PFSK-1 (cell line): ENCODE data around the gene CTSL.

Source experiments
- FOXP2 ChIP-seq: optimal IDR thresholded peaks from 2 replicates; pipeline ENCODE3; 2011; ENCODE audit warnings: borderline replicate concordance, control low read depth, inconsistent platforms; ENCODE audit not compliant: insufficient read depth; ENCODE audit errors: extremely low read length, extremely low read depth
- POLR2AphosphoS5 ChIP-seq: IDR thresholded peaks from 2 replicates; pipeline ENCODE4 v1.6.1; 2012; ENCODE audit warnings: low read depth, mild to moderate bottlenecking, control low read depth, low read length, moderate library complexity
- REST ChIP-seq, 2 experiments: IDR thresholded peaks; 2 replicates each; pipeline versions ENCODE4 v1.6.1 to v1.8.0; 2011 to 2012; ENCODE audit warnings: low read depth in 2 of 2, low read length in 2 of 2, control low read depth in 1 of 2, inconsistent platforms in 1 of 2, mild to moderate bottlenecking in 1 of 2, moderate library complexity in 1 of 2; ENCODE audit not compliant: insufficient read depth in 1 of 2
- SIN3A ChIP-seq: IDR thresholded peaks from 2 replicates; pipeline ENCODE4 v1.6.1; 2012; ENCODE audit warnings: mild to moderate bottlenecking, low read length, moderate library complexity, borderline replicate concordance; ENCODE audit not compliant: insufficient read depth
- TAF1 ChIP-seq: IDR thresholded peaks from 2 replicates; pipeline ENCODE4 v1.6.1; 2012; ENCODE audit warnings: low read length, control low read depth, borderline replicate concordance; ENCODE audit not compliant: insufficient read depth

Gene CTSL

DNA sequence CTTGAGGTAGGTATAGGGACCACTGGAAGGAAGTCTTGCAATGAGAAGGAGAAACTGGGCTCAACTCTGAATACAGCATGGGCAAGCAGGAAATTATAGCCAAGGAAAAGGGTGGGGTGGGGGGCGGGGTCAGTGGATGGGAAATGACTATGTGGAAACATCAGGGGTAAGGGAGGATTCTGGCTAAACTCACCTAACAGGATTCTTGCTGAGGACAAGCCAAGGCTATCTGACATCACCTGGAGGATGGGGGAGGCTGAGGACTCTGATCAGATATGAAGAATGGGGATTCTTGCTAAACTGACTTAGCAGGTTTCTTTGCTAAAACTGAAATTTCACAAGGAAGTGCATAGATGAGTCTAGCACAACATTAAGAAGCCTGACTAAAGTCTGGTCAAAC, 40.8 kb downstream of the CTSL start:
- TF ChIP-seq REST (IDR thresholded peaks at IDR 0.05; ENCODE audit: insufficient read depth in 1 of 2, low read depth in 2 of 2, low read length in 2 of 2), result no peak
- TF ChIP-seq POLR2AphosphoS5, result no peak
- no peak for TF ChIP-seq SIN3A
- no peak for TF ChIP-seq FOXP2
- TF ChIP-seq TAF1, result no peak

- no peak for TF ChIP-seq TAF1
- TF ChIP-seq SIN3A, result no peak
- no peak for TF ChIP-seq REST (IDR thresholded peaks at IDR 0.05; ENCODE audit: insufficient read depth in 1 of 2, low read depth in 2 of 2, low read length in 2 of 2)
- no peak for TF ChIP-seq POLR2AphosphoS5
- no peak for TF ChIP-seq FOXP2
Measured at GRCh38 chr9:87770616-87771315, 44.8 kb downstream of the CTSL start.

GRCh38 chr9:87771316-87772006, 45.5 kb downstream of the CTSL start:
- TF ChIP-seq POLR2AphosphoS5, result no peak
- no peak for TF ChIP-seq TAF1
- no peak for TF ChIP-seq SIN3A
- no peak for TF ChIP-seq REST (IDR thresholded peaks at IDR 0.05; ENCODE audit: insufficient read depth in 1 of 2, low read depth in 2 of 2, low read length in 2 of 2)
- no peak for TF ChIP-seq FOXP2

DNA sequence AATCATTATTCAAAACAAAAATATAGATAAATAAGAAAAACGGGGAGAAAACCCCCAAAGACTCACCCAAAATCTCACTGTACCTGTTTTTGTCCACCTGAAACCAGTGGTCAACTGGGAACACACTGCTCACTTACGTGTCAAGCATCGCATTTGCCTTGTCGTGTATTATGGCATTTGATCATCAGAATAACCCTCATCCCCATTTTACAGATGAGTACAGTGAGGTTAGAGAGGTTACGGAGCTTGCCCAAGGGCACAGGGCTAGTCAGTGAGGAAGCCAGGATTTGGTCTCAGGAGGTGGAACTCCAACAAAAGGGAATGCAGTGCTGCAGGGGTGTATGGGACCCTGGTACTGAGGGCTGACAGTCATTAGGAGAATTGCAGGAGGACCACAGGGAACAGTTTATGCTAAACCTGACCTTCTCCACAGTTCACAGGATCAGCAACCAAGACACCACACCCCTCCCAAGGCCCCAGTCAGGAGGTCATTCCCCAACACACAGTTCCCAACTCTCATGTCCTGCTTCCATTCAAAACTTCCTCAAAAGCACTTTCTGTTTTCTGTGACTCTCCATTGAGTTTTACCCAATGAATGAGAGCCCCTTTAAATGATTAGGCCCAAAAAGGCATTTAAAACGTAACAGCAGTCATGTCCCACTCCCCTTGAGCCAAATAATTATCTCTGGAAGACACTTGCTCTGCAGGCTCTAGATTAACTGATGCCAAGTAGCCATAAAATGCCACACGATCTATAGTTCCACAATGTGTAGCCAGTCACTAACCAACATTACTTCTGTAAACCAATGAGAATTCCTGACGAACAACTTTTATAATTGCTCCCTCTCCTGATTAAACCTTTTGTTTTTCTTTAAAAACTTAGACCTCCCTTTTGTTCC, 50.8 kb downstream of the CTSL start:
- no peak for TF ChIP-seq REST (IDR thresholded peaks at IDR 0.05; ENCODE audit: insufficient read depth in 1 of 2, low read depth in 2 of 2, low read length in 2 of 2)
- TF ChIP-seq TAF1, result no peak
- TF ChIP-seq FOXP2, result no peak
- TF ChIP-seq POLR2AphosphoS5, result no peak
- TF ChIP-seq SIN3A, result no peak

DNA sequence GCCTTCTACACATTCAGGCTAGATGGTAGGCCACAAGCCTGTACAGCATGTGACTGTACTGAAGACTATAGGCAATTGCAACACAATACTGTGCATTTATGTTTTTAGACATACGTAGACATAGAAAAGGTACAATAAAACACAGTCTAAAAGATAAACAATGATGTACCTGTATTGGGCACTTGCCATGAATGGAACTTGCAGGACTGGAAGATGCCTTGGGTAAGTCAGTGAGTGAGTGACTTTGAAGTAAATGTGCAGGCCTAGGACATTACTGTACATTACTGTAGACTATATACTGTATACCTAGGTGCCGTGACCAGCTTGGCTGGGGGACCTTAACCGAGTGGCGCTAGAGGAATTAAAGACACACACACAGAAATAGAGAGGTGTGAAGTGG, 53.1 kb downstream of the CTSL start:
- TF ChIP-seq FOXP2 (no peak), SIN3A (no peak), POLR2AphosphoS5 (no peak), TAF1 (no peak), REST (IDR thresholded peaks at IDR 0.05; ENCODE audit: insufficient read depth in 1 of 2, low read depth in 2 of 2, low read length in 2 of 2) (no peak)
